ENCODE results near the gene AKAP13.

DNA sequence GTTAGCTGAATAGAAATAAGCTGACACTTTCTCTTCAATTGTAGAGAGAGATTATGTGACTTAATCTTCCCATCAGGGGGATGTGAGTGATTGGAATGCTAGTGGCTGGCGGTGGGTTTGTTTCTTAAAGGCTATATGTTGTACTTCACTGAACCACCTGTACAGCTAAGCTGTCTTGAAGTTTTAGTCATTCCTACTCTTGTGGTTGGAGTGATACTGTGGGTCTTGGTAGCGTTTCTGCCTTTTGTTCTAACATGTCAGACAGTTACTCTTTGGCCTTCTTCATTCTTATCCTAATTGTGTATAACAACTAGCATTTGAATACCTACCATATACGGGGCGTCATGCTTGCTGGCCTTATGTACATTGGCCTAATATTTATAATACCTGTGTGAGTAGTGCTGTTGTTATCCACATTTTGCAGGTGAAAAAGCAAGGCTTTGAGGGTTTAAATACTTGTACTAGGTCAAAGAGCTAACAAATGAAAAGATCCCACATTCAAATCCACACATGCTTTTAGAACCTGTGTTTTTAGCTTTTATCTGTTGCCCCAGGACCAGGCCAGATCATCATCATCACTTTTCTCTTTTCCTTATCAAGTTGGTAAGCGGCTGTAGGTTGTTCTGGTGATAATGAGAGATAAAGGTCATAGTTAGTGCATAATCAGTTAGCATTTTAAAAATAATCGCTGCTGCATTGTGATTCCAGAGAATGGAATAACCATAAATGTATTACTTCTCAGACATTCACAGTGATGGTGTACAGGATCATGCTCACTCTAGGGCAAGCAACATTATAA is 50.2 kb downstream of the AKAP13 start:
- TF ChIP-seq, protein P1, sequence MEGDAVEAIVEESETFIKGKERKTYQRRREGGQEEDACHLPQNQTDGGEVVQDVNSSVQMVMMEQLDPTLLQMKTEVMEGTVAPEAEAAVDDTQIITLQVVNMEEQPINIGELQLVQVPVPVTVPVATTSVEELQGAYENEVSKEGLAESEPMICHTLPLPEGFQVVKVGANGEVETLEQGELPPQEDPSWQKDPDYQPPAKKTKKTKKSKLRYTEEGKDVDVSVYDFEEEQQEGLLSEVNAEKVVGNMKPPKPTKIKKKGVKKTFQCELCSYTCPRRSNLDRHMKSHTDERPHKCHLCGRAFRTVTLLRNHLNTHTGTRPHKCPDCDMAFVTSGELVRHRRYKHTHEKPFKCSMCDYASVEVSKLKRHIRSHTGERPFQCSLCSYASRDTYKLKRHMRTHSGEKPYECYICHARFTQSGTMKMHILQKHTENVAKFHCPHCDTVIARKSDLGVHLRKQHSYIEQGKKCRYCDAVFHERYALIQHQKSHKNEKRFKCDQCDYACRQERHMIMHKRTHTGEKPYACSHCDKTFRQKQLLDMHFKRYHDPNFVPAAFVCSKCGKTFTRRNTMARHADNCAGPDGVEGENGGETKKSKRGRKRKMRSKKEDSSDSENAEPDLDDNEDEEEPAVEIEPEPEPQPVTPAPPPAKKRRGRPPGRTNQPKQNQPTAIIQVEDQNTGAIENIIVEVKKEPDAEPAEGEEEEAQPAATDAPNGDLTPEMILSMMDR (IDR thresholded peaks at IDR 0.05; ENCODE audit: low read depth, low read length): no peak
- no peak for TF ChIP-seq POLR2A (IDR thresholded peaks at IDR 0.05; ENCODE audit: extremely low read depth, insufficient read length)
- TF ChIP-seq, protein P2, sequence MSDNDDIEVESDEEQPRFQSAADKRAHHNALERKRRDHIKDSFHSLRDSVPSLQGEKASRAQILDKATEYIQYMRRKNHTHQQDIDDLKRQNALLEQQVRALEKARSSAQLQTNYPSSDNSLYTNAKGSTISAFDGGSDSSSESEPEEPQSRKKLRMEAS (IDR thresholded peaks at IDR 0.05; ENCODE audit: low read depth, low read length): no peak
- no peak for TF ChIP-seq MYC (IDR thresholded peaks at IDR 0.05; ENCODE audit: low read depth, low read length)

Measured in NB4 (cell line).